DND-41 (cell line): ENCODE results near the gene POLR3A.

Experiments
- CTCF ChIP-seq: IDR thresholded peaks from 2 replicates; pipeline ENCODE4 v1.5.1; 2012; ENCODE audit warnings: borderline replicate concordance, low read length, moderate library complexity, mild to moderate bottlenecking; ENCODE audit not compliant: poor library complexity, severe bottlenecking; ENCODE audit errors: extremely low read depth
- EZH2 ChIP-seq: IDR thresholded peaks from 3 replicates; pipeline ENCODE4 v1.6.1; 2012; ENCODE audit warnings: borderline replicate concordance, low read depth, mild to moderate bottlenecking, moderate library complexity, low read length, inconsistent platforms; ENCODE audit not compliant: severe bottlenecking

DNA sequence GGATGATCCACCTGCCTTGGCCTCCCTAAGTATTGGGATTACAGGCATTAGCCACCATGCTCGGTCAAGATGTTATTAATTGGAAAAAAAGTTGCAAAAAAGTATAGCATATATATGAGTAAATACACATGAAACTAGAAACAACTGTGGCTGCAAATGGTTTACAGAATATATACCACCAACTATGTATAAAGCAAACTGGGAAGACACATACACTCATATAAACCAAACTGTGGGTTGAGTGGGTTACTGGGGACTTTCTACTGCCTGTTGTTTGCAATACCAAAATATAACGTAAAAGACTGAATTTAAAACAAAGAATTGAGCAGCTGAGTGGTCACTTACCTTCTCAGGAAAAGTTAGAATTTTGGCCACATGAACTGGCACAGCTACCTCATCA lies 8.1 kb downstream of the POLR3A start:
- no peak for TF ChIP-seq CTCF
- no peak for TF ChIP-seq EZH2
